Cardiac fibroblast (primary cell): Measurements from ENCODE around the gene GABRA6.

Source experiments
- DNase-seq, 2 donors: peaks; one replicate each; pipeline versions ENCODE4 v3.0.0 to v3.0.0-alpha.2; 2010; ENCODE audit warnings: low read depth in 2 of 2
- H3K4me3 ChIP-seq, 2 donors: replicated peaks in 1 of 2; 1 replicate in 1 of 2; 2 replicates in 1 of 2; pipeline ENCODE4 v1.5.1; 2011; ENCODE audit warnings: low read depth in 2 of 2, low read length in 2 of 2, mild to moderate bottlenecking in 2 of 2, moderate library complexity in 1 of 2
- TF ChIP-seq, protein P1 (sequence below): IDR thresholded peaks from one replicate; pipeline ENCODE4 v1.5.1; 2011; ENCODE audit warnings: low read depth, mild to moderate bottlenecking, low read length, inconsistent platforms

Gene GABRA6

DNA sequence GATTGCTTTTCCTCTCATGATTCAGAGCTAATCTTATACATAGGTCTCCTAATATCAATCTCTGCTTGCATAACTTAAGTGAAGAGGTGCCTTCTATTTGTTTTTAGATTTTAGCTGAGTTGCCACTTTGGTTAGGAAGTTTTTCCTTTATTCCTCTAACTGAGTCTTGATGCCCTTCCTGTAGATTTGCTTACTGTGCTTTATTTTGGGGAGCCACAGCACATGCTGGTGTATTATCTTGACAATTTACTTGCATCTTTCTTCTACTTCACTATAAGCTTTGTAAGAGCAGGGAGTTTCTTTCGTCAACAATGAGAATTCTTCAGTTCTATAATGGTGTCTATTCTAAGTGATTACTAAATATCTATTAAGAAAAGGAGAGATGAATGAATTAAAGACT lies 54.9 kb downstream of the GABRA6 start:
- no peak for DNase-seq
- TF ChIP-seq, protein P1, sequence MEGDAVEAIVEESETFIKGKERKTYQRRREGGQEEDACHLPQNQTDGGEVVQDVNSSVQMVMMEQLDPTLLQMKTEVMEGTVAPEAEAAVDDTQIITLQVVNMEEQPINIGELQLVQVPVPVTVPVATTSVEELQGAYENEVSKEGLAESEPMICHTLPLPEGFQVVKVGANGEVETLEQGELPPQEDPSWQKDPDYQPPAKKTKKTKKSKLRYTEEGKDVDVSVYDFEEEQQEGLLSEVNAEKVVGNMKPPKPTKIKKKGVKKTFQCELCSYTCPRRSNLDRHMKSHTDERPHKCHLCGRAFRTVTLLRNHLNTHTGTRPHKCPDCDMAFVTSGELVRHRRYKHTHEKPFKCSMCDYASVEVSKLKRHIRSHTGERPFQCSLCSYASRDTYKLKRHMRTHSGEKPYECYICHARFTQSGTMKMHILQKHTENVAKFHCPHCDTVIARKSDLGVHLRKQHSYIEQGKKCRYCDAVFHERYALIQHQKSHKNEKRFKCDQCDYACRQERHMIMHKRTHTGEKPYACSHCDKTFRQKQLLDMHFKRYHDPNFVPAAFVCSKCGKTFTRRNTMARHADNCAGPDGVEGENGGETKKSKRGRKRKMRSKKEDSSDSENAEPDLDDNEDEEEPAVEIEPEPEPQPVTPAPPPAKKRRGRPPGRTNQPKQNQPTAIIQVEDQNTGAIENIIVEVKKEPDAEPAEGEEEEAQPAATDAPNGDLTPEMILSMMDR: no peak
- no peak overlapping the region for H3K4me3 ChIP-seq

DNA sequence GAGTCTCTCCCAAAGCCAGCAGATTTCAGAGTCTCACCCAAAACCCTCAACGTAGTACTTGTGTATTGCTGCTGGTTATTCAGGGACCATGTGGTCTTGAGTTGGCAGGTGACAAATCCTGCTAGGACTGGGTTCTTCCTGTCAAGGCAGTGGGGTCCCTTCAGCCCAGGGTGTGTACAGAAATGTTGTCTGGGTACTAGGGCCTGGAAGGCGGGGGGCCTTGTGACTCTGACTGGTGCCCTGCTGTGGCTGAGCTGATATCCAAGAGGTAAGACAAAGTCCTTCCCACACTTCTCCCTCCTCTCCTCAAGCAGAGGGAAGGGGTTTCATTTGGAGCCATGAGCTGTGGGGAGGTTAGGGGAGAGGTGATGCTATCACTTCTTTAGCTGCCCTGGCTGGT lies 58.8 kb downstream of the GABRA6 start:
- H3K4me3 ChIP-seq: no peak overlapping the region
- TF ChIP-seq, protein P1: no peak
- no peak for DNase-seq

DNA sequence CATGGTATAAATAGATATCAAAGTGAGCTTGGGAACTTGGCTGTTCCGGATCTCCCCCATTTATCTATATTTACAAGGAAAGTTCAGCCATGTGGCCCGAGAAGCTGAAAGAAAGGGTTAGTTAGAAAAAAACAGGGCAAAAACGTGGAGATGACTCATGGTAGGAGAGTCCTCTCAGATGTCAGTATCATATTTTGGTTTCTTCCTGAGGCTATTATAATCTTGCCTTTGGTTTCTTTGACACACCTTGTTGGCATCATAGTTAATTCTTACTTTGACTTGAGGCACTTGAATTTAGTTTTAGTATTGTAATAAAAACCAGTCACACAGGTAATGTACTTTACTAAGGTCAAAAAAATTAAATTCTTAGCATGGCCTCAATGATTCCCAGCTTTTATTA lies 59.9 kb downstream of the GABRA6 start:
- TF ChIP-seq, protein P1: no peak
- no peak overlapping the region for H3K4me3 ChIP-seq
- no peak for DNase-seq

DNA sequence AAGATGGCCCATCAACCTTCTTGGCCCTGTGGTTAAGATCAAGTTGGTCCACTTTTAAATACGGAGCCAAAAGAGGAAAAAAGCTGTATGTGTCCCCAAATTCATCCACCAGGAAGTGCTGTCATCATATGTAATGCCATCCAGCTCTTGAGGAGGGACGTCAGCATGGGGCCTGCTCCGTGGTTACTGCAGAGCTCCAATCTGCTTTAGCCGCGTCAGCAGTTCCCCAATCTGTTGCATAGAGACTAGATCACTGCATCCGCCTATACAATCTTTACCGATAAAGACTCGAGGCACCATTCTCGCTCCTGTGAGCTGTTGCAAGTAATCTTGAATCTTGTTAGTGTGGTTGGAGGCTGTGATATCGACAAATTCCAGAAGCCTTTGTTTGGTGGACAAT lies 65.7 kb downstream of the GABRA6 start:
- no peak overlapping the region for H3K4me3 ChIP-seq
- no peak for DNase-seq
- TF ChIP-seq, protein P1: no peak
